ENCODE data around the gene STAB1.

- TF ChIP-seq CTCF (IDR thresholded peaks at IDR 0.05) (no peak), EZH2 (IDR thresholded peaks at IDR 0.05) (no peak), EZH2phosphoT487 (IDR thresholded peaks at IDR 0.05) (no peak)
These were observed 33.6 kb downstream of the STAB1 start for GRCh38 chr3:52528586-52529375.

Data from neural progenitor cell (in vitro differentiated cells).